NCI-H82 treated with DMSO at 0.1 percent for 48 hours (cell line): Measurements from ENCODE around the gene POLE3.
"Not testable (repeated sequence)": the region's sequence is repeated elsewhere in the genome, so short reads cannot be mapped to it uniquely, and the experiment has no call there.

ENCODE experiments used
- DNase-seq: peaks from one replicate; lab custom pipeline; 2025; ENCODE audit not compliant: unreplicated experiment; lab: John Stamatoyannopoulos, UW

The POLE3 gene

DNA sequence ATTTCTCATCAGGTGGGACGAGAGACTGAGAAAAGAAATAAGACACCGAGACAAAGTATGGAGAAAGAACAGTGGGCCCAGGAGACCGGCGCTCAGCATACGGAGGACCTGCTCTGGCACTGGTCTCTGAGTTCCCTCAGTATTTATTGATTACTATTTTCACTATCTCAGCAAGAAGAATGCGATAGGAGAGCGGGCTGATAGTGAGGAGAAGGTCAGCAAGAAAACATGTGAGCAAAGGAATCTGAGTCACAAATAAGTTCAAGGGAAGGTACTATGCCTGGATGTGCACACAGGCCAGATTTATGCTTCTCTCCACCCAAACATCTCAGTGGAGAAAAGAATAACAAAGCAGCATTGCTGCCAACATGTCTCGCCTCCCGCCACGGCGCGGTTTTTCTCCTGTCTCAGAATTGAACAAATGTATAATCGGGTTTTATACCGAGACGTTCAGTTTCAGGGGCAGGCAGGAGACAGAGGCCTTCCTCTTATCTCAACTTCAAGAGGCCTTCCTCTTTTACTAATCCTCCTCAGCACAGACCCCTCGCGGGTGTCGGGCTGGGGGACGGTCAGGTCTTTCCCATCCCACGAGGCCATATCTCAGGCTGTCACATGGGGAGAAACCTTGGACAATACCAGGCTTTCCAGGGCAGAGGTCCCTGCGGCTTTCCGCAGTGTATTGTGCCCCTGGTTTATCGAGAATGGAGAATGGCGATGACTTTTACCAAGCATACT is 31.2 kb downstream of the POLE3 start:
- DNase-seq = not testable (repeated sequence)

DNA sequence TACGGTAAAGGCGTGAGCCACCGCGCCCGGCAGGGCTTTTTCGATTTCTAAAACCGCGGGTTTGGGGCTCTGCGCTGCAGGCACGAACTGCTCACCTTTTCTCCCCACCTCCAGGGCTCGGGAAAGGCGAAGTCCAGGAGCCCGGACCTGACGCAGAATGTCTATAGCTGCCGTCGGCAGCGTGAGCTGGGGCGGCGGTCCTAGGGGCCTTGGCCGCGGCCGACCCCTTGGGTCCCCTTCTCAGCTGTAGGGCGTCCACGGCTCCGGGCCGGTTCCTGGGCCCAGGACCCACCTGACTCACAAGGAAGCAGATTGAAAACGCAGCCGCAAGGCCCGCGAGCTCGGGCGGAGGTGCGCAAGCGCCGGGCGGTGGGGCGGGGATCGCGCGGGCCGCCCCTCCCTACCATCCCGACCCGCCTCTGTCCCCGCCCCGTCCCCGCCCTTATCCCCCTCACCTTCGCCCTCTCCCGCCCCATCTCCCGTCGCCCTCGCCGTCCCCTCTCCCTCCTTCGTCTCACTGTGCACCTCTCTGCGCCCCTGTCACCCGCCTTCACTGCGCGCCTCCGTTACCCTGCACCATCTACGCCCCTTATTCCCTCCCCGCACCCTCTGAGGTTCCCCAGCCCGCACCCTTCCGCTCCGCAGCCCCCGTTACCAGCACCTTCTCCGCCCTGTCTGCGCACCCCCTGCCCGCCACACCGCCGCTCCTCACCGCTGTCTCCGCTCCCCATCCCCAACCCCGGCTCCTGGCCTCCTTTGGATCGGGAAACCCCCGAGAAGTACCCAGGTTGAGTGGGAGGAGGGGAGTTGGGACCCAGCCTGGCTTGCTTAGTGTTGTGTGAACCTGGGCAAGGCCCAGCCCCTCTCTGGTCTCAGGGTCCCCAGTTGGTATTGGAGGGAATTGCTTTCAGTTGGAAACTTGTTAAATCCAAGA is 33.6 kb downstream of the POLE3 start, which contains the start of gene HDHD3:
HDHD3 (minus strand) TSS at position 353 of the 934 bp plus-strand sequence. CDS start 2,632 bp downstream, outside the sequence.
- DNase-seq = peak; percentile 60

DNA sequence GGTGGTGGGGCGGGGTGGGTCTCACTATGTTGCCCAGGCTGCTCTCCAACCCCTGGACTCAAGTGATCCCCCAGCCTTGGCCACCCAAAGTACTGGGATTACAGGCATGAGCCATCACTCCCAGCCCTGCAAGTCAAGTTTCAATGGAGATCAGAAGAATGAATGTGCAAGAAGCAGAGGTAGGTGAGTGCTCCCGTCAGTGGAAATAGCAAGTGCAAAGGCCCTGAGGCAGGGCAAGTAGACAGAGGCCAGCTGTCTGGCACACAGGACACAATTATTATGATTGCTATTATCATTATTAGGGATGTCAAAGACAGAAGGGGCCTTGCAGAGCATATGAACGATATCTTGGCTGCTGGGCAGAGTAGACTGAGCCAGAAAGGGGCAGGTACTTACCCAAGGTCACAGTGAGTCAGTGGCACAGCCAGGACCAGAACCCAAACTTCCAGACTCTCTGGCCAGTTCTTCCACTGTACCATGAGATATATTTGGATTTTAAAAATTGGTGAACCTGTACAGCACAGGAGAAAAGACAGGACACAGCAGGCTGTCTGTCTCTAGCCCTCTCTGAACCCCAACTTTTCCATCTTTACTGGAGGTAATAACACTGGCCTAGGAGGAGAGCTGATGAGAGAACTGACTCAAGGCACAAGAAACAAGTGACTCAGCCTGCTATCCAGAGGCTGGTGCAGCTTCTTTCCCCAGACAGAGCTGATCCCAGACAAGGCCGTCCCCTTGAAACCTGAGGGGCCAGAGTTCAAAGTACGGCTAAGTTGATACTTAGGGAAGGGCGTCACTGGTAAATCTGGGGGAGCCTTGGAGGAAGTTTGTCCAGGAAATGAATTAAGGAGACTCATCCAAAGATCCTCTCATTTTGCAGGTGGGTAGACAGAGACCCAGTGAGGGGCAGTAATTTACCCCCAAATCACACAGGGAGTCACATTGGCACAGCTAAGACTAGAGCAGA is 35.1 kb downstream of the POLE3 start:
- DNase-seq = no peak

DNA sequence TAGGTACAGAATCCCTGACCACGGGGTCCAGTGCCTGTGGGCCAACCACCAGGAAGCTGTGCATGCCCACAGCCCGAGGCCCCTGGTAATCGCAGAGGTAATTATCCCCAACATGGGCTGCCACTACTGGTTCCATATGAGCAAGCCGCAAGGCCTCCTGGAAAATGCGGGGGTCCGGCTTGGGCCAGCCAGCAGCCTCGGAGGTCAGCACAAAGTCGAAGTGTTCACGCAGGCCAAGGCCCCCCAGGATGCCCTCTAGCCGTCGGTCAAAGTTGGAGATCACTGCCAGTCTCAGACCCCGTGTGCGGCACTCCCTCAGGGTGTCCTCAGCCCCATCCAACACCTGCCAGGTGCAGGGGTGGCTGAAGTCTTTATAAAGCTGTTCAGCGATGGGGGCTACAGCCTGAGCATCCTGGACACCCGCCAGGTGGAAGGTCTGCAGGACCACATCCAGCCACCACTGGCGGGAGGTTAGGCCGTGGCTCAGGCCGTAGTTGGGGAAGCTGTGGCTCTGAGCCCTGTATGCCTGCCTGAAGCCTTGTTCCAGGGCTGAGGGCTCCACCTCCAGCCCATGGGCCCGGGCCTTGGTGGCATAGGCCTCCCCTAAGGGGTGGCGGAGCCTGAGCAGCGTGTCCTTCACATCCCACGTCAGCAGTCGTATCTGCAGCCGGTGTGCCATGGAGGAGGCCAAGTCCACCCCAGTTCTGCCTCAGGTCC is 36.6 kb downstream of the POLE3 start:
- DNase-seq = no peak

DNA sequence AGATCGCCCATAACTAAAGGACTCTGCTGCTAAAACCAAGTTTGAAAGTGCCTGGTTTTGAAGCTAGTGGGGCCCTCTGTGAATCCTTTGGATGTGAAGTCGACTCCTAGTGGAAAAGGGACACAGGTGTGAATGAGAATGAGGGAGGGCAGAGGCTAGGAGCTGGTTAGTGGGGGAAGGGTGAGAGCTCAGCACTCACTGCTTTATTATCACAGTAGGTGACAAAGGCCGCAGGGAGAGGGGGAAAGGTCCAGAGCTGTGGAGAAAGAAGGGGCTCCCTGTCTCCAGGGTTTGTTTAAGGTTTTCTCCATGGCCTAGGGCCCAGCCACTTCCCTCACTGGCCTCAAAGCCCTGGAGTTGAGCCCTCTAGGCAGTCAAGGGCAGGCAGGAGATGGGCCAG is 37.2 kb downstream of the POLE3 start:
- no peak for DNase-seq

DNA sequence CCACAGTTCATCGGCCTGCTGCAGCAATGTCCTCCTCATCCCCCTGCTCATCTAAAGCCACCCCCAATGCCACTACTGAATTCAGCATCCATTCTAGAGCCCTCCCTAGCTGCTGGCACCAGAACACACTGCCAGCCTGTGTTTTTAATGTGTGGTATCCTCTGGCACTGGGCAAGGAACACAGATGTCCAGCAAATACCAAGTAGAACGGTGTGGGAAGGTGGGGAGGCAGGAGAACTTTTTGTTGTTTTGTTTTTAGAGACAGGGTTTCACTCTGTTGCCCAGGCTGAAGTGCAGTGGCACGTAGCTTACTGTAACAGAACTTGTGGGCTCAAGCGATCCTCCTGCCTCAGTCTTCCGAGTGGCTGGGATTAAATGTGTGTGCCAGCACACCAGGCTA is 38.4 kb downstream of the POLE3 start:
- no peak for DNase-seq

DNA sequence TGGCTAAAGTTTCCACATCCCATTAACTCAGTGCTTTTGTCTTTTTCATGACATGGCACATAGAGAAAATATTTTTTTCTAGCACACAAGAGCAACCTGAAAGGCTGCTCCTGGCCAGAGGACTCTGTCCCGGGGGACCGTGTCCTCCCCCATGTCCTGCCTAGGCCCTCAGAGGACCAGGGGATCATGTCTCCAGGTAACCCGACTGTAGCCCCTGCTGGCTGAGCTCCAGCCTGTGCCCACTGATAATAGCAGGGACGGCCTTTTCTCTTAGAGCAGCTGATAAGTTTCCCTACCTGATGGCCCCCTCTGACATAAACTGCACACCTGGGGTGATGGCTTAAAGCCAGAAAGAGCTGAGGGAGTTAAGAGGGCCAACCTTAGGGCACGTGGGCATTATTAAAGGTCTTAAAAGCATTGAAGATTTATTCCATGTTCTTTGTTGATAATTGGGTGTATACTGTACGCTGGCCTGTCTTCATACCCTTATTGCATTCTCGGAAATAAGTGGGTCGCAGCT is 39.6 kb downstream of the POLE3 start:
- DNase-seq = no peak

DNA sequence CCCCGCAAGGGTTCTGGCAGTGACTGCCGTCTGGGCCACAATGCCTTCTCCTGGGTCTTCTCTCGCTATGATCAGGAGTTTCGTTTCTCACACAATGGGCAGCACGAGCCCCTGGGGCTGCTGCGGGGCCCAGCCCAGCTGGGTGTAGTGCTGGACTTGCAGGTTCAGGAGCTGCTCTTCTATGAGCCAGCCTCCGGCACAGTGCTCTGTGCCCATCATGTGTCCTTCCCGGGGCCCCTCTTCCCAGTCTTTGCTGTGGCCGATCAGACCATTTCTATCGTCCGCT is 40.7 kb downstream of the POLE3 start:
- DNase-seq = no peak

DNA sequence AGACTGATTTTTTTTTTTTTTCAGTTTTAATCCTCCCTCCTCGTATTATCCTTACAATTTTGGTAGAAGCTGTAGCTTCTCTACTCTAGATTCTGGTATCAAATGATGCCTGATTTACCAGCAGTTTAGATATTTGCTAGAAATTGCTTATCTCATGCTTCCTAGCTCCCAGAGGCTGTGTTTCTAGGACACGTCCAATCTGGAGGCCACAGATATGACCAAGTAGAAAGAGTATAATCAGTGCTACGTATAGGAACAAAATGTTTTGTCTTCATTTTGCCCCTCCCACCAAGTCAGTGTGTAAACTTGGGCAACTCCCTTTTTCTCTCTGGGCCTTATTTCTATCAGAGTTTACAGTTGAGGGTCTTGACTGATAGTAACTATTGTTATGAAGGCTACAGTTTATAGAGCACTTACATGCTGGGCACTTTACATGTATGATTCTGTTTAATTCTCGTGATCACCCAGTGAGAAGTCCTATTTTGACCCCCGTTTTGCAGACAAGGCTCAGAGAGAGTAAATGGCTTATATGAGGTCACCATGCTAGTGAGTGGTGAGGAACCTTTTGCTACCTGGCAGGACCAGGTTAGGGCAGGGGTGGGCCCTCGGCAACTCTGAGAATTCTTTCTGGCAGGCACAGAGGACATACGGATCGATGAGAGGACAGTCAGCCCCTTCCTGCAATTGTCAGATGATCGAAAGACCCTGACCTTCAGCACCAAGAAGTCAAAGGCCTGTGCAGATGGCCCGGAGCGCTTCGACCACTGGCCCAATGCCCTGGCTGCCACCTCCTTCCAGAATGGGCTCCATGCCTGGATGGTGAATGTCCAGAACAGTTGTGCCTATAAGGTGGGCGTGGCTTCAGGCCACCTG is 41.3 kb downstream of the POLE3 start:
- no peak for DNase-seq

DNA sequence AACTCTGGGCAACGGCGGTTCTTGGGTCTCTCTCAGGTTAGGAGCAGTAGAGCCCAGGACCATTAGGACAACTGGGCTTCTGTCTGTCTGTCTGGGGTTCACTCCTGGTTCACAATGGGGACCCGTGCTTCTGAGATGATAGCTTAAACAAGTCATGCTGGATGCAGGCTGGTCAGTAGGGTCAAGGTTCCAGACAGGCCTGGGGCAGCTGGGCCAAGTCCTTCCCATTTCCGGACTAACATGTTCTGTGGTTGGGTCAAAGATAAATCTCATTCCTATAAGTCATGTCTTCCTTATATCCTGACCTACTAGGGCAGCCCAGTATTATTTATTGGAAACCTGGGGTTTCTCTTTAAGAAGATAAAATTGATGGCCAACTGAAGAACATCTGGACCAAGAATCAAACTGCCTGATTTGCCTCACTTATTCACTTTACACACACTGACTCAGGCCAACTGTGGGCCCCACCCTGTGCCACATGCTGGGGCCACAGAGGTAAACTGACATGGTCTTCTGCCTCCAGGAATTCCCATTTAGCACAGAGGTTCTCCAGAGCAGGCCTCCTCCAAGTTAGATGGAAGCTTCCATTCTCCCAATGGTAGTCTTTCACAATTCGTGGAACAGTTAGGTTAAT is 42.0 kb downstream of the POLE3 start:
- no peak for DNase-seq

DNA sequence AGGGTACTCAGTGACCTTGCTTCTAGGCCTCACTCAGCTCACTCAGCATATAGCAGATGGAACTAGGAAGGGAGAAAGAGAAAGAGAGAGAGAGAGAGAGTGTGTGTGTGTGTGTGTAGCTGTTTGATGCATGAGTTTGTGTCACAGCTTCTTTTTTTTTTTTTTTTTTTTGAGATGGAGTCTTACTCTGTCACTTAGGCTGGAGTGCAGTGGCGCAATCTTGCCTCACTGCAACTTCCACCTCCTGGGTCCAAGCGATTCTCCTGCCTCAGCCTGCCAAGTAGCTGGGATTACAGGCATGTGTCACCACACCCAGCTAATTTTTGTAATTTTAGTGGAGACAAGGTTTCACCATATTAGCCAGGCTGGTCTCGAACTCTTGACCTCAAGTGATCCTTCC is 44.8 kb downstream of the POLE3 start:
- DNase-seq = not testable (repeated sequence)

DNA sequence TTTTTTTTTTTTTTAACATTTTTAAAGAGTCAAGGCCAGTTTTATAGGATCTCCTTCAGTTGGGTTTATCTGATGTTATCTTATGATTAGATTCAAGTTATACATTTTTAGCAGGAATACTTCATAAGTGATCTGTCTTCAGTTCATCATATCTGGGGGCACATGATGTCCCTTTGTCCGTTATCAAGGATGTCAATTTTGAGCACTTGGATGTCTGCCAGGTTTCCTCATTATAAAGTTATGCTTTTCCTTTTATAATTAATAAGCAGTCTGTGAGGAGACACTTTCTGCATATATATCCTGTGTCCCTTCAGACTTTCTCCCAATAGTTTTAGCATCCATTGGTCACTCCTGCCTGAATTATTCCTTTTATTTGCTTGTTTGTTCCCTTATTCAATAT is 45.5 kb downstream of the POLE3 start:
- DNase-seq = no peak

DNA sequence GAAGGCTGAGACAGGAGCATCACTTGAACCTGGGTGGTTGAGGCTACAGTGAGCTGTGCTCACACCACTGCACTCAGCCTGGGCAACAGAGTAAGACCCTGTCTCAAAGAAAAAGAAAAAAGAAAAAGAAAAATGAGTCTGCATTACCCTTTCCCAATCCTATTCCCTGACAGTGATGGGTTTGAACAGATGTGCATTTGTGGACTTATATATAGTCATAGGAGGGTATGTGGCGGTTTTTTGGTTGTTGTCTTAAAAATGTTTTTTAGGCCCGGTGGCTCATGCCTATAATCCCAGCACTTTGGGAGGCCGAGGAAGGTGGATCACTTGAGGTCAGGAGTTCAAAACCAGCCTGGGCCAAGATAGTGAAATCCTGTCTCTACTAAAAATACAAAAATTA is 47.1 kb downstream of the POLE3 start:
- DNase-seq = no peak

DNA sequence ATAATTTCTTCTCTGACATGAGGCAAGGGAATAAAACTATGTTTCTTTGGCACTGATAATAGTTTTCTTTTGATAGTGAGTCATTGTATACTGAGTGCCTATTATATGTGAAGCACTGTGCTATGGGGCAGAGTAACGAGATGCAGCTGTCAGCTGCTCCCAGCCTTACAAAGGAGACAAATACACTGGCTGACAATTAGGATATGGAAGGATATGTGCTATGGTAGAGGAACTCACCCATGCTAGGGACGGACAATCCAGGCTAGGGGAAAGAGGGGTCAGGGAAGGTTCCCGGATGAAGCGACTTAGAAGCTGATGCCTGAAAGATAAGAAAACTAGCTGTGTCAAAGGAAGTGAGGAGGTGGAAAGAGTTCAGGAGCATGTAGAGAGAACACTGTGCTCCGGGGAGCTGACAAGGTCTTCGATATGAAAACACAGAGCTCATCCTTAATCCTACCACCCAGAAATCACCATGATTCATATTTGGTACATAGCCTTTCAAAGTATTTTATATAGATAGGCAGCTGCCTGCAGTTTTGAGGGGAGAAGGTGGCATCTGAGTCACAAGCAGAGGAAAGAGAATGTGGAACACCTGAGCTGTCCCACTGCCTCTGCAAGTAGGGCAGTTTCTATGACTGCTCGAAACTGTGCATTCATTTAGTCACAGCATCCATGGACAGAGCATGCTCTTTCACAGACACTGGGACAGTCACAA is 49.0 kb downstream of the POLE3 start:
- DNase-seq = no peak

DNA sequence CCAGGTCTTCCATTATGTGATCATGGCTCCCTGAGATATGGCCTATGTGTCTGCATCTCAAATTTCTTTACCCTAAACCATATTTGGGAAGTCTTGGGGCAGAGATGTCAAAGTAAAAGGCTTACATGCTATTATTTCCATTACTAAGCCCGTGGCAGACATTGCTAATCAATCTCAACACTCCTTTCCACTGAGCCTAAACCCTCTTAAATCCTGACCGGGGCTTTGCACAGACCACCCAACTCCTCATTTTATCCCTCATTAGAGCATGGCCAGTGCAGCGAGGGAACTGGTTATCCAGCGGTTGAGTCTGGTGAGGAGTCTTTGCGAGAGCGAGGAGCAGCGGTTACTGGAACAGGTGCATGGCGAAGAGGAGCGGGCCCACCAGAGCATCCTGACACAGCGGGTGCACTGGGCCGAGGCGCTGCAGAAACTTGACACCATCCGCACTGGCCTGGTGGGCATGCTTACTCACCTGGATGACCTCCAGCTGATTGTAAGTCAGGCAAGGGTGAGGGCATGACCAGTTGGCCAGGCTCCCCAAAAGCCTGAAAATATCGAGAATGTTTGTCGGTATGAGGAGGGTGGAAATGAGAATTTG is 50.1 kb downstream of the POLE3 start:
- no peak for DNase-seq

DNA sequence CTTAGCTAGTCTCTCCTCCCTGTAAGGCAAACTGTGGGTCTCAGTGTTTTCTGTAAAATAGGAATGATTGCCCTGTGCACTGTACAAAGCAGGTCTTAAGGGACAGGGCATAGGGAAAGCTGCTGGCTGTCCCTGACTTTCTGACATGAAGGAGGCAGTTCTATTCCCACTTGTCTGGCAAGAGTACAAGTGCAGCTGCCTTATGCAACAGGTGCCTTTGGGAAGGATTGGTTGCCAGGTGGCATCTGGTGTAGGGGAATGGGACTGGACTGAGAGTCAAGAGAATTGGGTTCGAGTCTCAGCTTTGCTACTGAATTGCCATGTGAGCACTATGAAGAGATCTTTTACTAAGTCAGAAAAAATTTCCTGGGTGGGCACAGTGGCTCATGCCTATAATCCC is 51.1 kb downstream of the POLE3 start:
- no peak for DNase-seq
